DMS153 (cell line): ENCODE results near the gene FBXL22.

Experiments used
- DNase-seq: peaks from one replicate; lab custom pipeline; 2025; lab: John Stamatoyannopoulos, UW

Gene FBXL22

GRCh38 chr15:63597038-63597790 is at the start of gene FBXL22:
Gene FBXL22, plus strand, starts transcription at chr15:63597387. Its CDS starts 6 bp downstream, at chr15:63597393.
- DNase-seq, result peak; percentile 48

- DNase-seq, result no peak
These were observed 45.8 kb upstream of the FBXL22 start for GRCh38 chr15:63551400-63551799.

- DNase-seq, result no peak
These were observed 43.8 kb upstream of the FBXL22 start for GRCh38 chr15:63553388-63553791.

GRCh38 chr15:63554337-63554927 is 42.8 kb upstream of the FBXL22 start:
- no peak for DNase-seq

- no peak for DNase-seq
These were observed 41.7 kb upstream of the FBXL22 start for GRCh38 chr15:63555507-63555906.

GRCh38 chr15:63556246-63556645 is 40.9 kb upstream of the FBXL22 start:
- DNase-seq, result no peak

GRCh38 chr15:63556736-63557135 is 40.5 kb upstream of the FBXL22 start:
- DNase-seq, result no peak

- no peak for DNase-seq
These were observed 37.4 kb upstream of the FBXL22 start for GRCh38 chr15:63559753-63560152.

- DNase-seq, result no peak
These were observed 36.3 kb upstream of the FBXL22 start for GRCh38 chr15:63560741-63561448.

- DNase-seq, result no peak
These were observed 33.1 kb upstream of the FBXL22 start for GRCh38 chr15:63564093-63564492.

GRCh38 chr15:63565536-63566186 is 31.5 kb upstream of the FBXL22 start:
- no peak for DNase-seq

- no peak for DNase-seq
These were observed 24.3 kb upstream of the FBXL22 start for GRCh38 chr15:63572749-63573464.

GRCh38 chr15:63573533-63573932 is 23.7 kb upstream of the FBXL22 start:
- no peak for DNase-seq

- DNase-seq, result no peak
These were observed 21.9 kb upstream of the FBXL22 start for GRCh38 chr15:63575312-63575711.

GRCh38 chr15:63576441-63576840 is 20.7 kb upstream of the FBXL22 start:
- no peak for DNase-seq

- DNase-seq, result no peak
These were observed 15.0 kb upstream of the FBXL22 start for GRCh38 chr15:63582179-63582578.

- DNase-seq, result no peak
These were observed 14.3 kb upstream of the FBXL22 start for GRCh38 chr15:63582718-63583426.

- DNase-seq, result no peak
These were observed 10.4 kb upstream of the FBXL22 start for GRCh38 chr15:63586790-63587189.

- no peak for DNase-seq
These were observed 9.7 kb upstream of the FBXL22 start for GRCh38 chr15:63587527-63587926.

GRCh38 chr15:63588826-63589225 is 8.4 kb upstream of the FBXL22 start:
- no peak for DNase-seq
